GM23248 (cell line): ENCODE measurements around the gene FAM114A1. TPM values are rescaled to one million over a fixed set of nuclear protein-coding genes. Genes with fewer than 3 reads are reported as not detected.
A peak's percentile ranks its signal among the peaks of the same experiment; 100 is the strongest.

ENCODE experiments used
- DNase-seq: peaks from one replicate; pipeline ENCODE4 v3.0.0-alpha.2; 2015
- H2AFZ ChIP-seq: fragments of 200-600 bp; sonication (generic); 2 replicates; pipeline ENCODE4 v1.6.1; 2016; ENCODE audit warnings: antibody characterized with exemption
- H3F3A ChIP-seq: fragments of 200-600 bp; sonication (generic); 2 replicates; pipeline ENCODE4 v1.6.1; 2016; ENCODE audit warnings: mild to moderate bottlenecking, antibody characterized with exemption, mixed run types; ENCODE audit not compliant: insufficient read depth
- H3K27ac ChIP-seq: fragments of 200-600 bp; sonication (generic); 2 replicates; pipeline ENCODE4 v1.5.1; 2016; ENCODE audit warnings: mild to moderate bottlenecking
- H3K27me3 ChIP-seq: fragments of 200-600 bp; sonication (generic); replicated peaks from 2 replicates; pipeline ENCODE4 v1.6.1; 2016; ENCODE audit warnings: mild to moderate bottlenecking; ENCODE audit not compliant: insufficient read depth
- H3K36me3 ChIP-seq: fragments of 200-600 bp; sonication (generic); 2 replicates; pipeline ENCODE4 v1.6.1; 2016; ENCODE audit warnings: low read depth, mild to moderate bottlenecking
- H3K4me1 ChIP-seq: fragments of 200-600 bp; sonication (generic); 2 replicates; pipeline ENCODE4 v1.6.1; 2016; ENCODE audit warnings: mild to moderate bottlenecking; ENCODE audit not compliant: insufficient read depth
- H3K4me2 ChIP-seq: fragments of 200-600 bp; sonication (generic); one replicate; pipeline ENCODE4 v1.6.1; 2016; ENCODE audit warnings: mild to moderate bottlenecking; ENCODE audit not compliant: unreplicated experiment
- H3K4me3 ChIP-seq: fragments of 200-600 bp; sonication (generic); 2 replicates; pipeline ENCODE4 v1.5.1; 2016; ENCODE audit warnings: mild to moderate bottlenecking
- H3K79me2 ChIP-seq: fragments of 200-600 bp; sonication (generic); 2 replicates; pipeline ENCODE4 v1.6.1; 2016; ENCODE audit warnings: mild to moderate bottlenecking; ENCODE audit not compliant: insufficient read depth
- H3K9ac ChIP-seq: fragments of 200-600 bp; sonication (generic); 2 replicates; pipeline ENCODE4 v1.6.1; 2016; ENCODE audit warnings: mild to moderate bottlenecking
- H3K9me2 ChIP-seq: fragments of 200-600 bp; sonication (generic); 2 replicates; pipeline ENCODE4 v1.6.1; 2016; ENCODE audit warnings: mixed run types, mild to moderate bottlenecking, moderate library complexity; ENCODE audit not compliant: insufficient read depth
- H3K9me3 ChIP-seq: fragments of 200-600 bp; sonication (generic); one replicate; pipeline ENCODE4 v1.6.1; 2017; ENCODE audit warnings: low read depth
- H4K20me1 ChIP-seq: fragments of 200-600 bp; sonication (generic); 2 replicates; pipeline ENCODE4 v1.6.0; 2016; ENCODE audit not compliant: insufficient read depth
- EZH2 ChIP-seq: fragments of 200-600 bp; sonication (generic); IDR thresholded peaks from 2 replicates; pipeline ENCODE4 v1.6.1; 2018; ENCODE audit warnings: antibody characterized with exemption, mild to moderate bottlenecking; ENCODE audit not compliant: insufficient read depth, poor library complexity, severe bottlenecking
- EZH2phosphoT487 ChIP-seq: fragments of 200-600 bp; sonication (generic); IDR thresholded peaks from 2 replicates; pipeline ENCODE4 v1.6.1; 2018; ENCODE audit warnings: antibody characterized with exemption, moderate library complexity, mild to moderate bottlenecking, low read depth; ENCODE audit not compliant: insufficient read depth
- WGBS, 2 experiments: methylation state at CpG; one replicate each; pipeline ENCODE4 v1.1.6; 2015 to 2017; ENCODE audit warnings: low lambda C conversion rate in 2 of 2, low coverage in 1 of 2; ENCODE audit errors: missing lambda C conversion rate in 2 of 2; 5-methylcytosine and 5-hydroxymethylcytosine counted together
- in situ Hi-C: fragments of 300-500 bp; cut with MboI; formaldehyde crosslinking; loops from 2 replicates; pipeline ENCODE4 v1.15.0; 2020
- polyA plus RNA-seq: library from polyadenylated mRNA; unstranded; fragments of >200 nt; fragmentation: Nextera tagmentation; extraction: Ambion mirVana; gene quantifications from 2 replicates; pipeline ENCODE4 v1.2.1, GENCODE V29; 2016
- total RNA-seq: library from RNA; depleted of rRNA; stranded (reverse); fragments of >200 nt; shearing (Covaris generic); gene quantifications from 2 replicates; pipeline ENCODE4 v1.2.3, GENCODE V29; 2014

Gene FAM114A1
- total and polyA plus RNA-seq, 2 experiments from 2014 or later, result 237 to 318 TPM

DNA sequence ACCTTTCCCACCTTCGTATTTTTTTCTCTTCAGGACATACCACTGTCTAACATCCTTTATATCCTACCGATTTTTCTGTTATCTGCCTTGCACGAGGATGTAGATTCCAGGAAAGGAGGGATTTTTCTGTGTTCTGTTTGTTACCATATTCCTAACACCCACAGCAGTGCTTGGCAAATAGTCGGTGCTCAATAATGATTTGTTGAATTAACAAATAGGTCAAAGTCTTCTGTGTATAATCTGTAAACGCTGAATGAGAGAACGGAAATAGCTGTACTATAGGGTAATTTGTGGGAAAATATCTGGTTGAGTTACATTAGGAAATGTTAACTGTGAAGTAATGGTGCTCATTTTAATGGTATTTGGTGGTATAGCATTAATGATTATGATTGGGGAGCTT lies 83.1 kb downstream of the FAM114A1 start:
- Histone ChIP-seq H3K36me3 (peaks cover under 1% of the 10 kb centered on the region; the same call in 1 of the 2 replicates), H3K4me2 (no peak overlapping the region), H3K27me3 (no peaks in the 10 kb centered on the region), H3K4me3 (no peak overlapping the region), H3K9me3 (no peaks in the 10 kb centered on the region), H3K79me2 (no peaks in the 10 kb centered on the region), H3K9me2 (no peaks in the 10 kb centered on the region), H2AFZ (no peak overlapping the region), H3K9ac (no peak overlapping the region), H3K27ac (no peak overlapping the region), H3K4me1 (peaks cover 30% of the 10 kb centered on the region), H3F3A (peaks cover 59% of the 10 kb centered on the region), H4K20me1 (no peaks in the 10 kb centered on the region)
- in situ Hi-C loops, result loop anchor here (25.0 kb wide), 1 partner anchor 112 kb away; the partner anchor contains the start of gene KLHL5
- WGBS, 2 experiments, result 81 to 85% methylated on average over 6 of the region's 6 CpGs
- no peak for TF ChIP-seq EZH2phosphoT487
- no peak for TF ChIP-seq EZH2
- no peak for DNase-seq

DNA sequence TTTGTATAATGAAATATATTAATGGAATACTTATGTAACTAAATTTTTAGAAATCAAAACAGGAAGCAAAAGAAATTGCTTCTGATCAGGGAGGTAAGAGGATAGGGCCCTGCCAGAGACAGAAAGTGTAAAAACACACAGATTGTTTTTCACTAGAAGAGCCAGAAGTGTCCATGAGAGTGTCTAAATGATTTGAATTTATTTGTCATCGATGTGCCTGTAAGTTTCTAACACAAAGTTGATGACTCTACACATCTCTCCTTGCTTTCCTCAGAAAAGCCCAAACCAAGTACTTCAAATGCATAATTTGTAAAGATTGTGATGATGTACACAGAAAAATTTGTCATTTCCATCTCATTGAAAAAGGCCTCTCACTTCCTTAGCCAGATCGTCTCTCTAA lies 84.0 kb downstream of the FAM114A1 start:
- H3K9me3 ChIP-seq, result no peaks in the 10 kb centered on the region
- no peaks in the 10 kb centered on the region for H3K36me3 ChIP-seq
- no peak overlapping the region for H3K27ac ChIP-seq
- H3K4me1 ChIP-seq, result peaks cover 30% of the 10 kb centered on the region
- H4K20me1 ChIP-seq, result no peaks in the 10 kb centered on the region
- H3K4me2 ChIP-seq, result no peak overlapping the region
- no peak for TF ChIP-seq EZH2
- TF ChIP-seq EZH2phosphoT487, result no peak
- in situ Hi-C loops, result loop anchor here (25.0 kb wide), 1 partner anchor 111 kb away; the partner anchor contains the start of gene KLHL5
- peaks cover 51% of the 10 kb centered on the region for H3F3A ChIP-seq
- no peaks in the 10 kb centered on the region for H3K9me2 ChIP-seq
- no peaks in the 10 kb centered on the region for H3K79me2 ChIP-seq
- DNase-seq, result no peak
- 0 out of 2 replicates have a peak overlapping the region, but pooled peaks have one; percentile 16 for H2AFZ ChIP-seq
- no peak overlapping the region for H3K9ac ChIP-seq
- no peak overlapping the region for H3K4me3 ChIP-seq
- H3K27me3 ChIP-seq, result no peaks in the 10 kb centered on the region
- WGBS, 2 experiments, result 38 to 40% methylated on average over 2 of the region's 2 CpGs

DNA sequence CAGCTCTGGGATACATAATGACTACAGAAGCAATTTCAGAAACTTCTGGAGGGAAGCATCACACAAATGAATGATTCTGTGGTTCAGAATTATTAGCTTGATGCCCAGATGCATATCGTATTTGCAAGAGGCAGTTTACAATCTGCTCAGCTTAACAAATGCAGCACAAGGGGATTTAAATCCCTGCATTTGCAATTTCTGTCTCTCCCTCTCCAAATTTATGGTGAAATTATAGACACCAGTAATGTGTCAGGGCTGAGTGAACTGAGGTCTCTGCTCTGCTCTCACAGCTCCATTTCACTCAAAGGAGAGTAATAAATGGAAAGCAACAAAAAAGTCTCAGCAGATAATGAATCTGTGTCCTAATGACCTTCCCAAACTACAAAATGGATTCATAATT lies 84.4 kb downstream of the FAM114A1 start:
- H3K27ac ChIP-seq, result no peak overlapping the region
- H3K36me3 ChIP-seq, result no peaks in the 10 kb centered on the region
- no peaks in the 10 kb centered on the region for H3K79me2 ChIP-seq
- DNase-seq, result no peak
- H3K9ac ChIP-seq, result no peak overlapping the region
- 0 out of 2 replicates have a peak overlapping the region, but pooled peaks have one; percentile 16 for H2AFZ ChIP-seq
- TF ChIP-seq EZH2phosphoT487, result no peak
- TF ChIP-seq EZH2, result no peak
- no peaks in the 10 kb centered on the region for H3K9me3 ChIP-seq
- in situ Hi-C loops, result loop anchor here (25.0 kb wide), 1 partner anchor 110 kb away; the partner anchor contains the start of gene KLHL5
- no peaks in the 10 kb centered on the region for H3K27me3 ChIP-seq
- WGBS, 2 experiments, result 9 to 15% methylated on average over 1 of the region's 1 CpG
- no peak overlapping the region for H3K4me2 ChIP-seq
- no peaks in the 10 kb centered on the region for H4K20me1 ChIP-seq
- H3K4me3 ChIP-seq, result no peak overlapping the region
- peaks cover 30% of the 10 kb centered on the region for H3K4me1 ChIP-seq
- H3K9me2 ChIP-seq, result no peaks in the 10 kb centered on the region
- peaks cover 47% of the 10 kb centered on the region for H3F3A ChIP-seq

DNA sequence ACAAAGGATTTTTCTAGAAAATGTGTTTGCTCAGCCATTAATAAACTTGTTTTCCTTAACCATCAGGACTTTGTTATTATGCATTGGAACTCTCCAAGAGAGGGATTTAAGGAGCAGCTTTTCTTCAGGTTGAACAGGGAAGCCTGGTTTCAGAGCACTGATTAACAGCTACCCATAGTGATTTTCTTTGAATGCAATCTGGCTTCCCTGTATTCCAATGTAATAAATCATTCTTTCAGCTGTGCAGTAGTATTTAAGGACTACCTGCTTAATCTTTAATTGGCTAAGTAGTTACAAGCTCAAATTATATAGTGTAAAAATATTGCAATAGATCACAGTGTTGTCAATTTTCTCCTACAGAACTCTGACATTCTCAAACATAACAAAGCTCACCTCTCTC lies 87.1 kb downstream of the FAM114A1 start:
- no peak for DNase-seq
- no peaks in the 10 kb centered on the region for H3K9me3 ChIP-seq
- TF ChIP-seq EZH2phosphoT487 (no peak), EZH2 (no peak)
- H3K9me2 ChIP-seq, result no peaks in the 10 kb centered on the region
- H3K4me1 ChIP-seq, result peaks cover 11% of the 10 kb centered on the region
- no peak overlapping the region for H3K4me3 ChIP-seq
- no peaks in the 10 kb centered on the region for H3K79me2 ChIP-seq
- no peaks in the 10 kb centered on the region for H3K36me3 ChIP-seq
- H2AFZ ChIP-seq, result no peak overlapping the region
- H3F3A ChIP-seq, result peaks cover 22% of the 10 kb centered on the region; the same call in 1 of the 2 replicates
- no peak overlapping the region for H3K9ac ChIP-seq
- in situ Hi-C loops, result loop anchor here (25.0 kb wide), 1 partner anchor 108 kb away; the partner anchor contains the start of gene KLHL5
- no peaks in the 10 kb centered on the region for H3K27me3 ChIP-seq
- H3K4me2 ChIP-seq, result no peak overlapping the region
- H3K27ac ChIP-seq, result no peak overlapping the region
- H4K20me1 ChIP-seq, result no peaks in the 10 kb centered on the region

GRCh38 chr4:38955957-38956356 lies 88.4 kb downstream of the FAM114A1 start:
- TF ChIP-seq EZH2, result no peak
- no peak for TF ChIP-seq EZH2phosphoT487
- in situ Hi-C loops, result loop anchor here (25.0 kb wide), 1 partner anchor 106 kb away; the partner anchor contains the start of gene KLHL5

More at GRCh38 chr4:38955957-38956356, 88.4 kb downstream of the FAM114A1 start:
- Histone ChIP-seq H2AFZ (no peak overlapping the region), H3K4me1 (0 out of 2 replicates have a peak, but pooled peaks cover 6% of the 10 kb centered on the region), H3K4me2 (no peak overlapping the region), H4K20me1 (no peaks in the 10 kb centered on the region), H3F3A (peaks cover 11% of the 10 kb centered on the region; the same call in 1 of the 2 replicates), H3K9ac (no peak overlapping the region), H3K79me2 (no peaks in the 10 kb centered on the region), H3K4me3 (no peak overlapping the region), H3K27me3 (no peaks in the 10 kb centered on the region), H3K27ac (no peak overlapping the region), H3K9me3 (no peaks in the 10 kb centered on the region), H3K36me3 (no peaks in the 10 kb centered on the region), H3K9me2 (no peaks in the 10 kb centered on the region)
- no peak for DNase-seq
- WGBS, 2 experiments, result 89 to 91% methylated on average over 4 of the region's 4 CpGs
